Suppressor macrophage treated with lipopolysaccharide for 1 hour (primary cell): ENCODE data around the gene HSH2D.
"Not testable (repeated sequence)": the region's sequence is repeated elsewhere in the genome, so short reads cannot be mapped to it uniquely, and the experiment has no call there.

ENCODE experiments used
- DNase-seq, 3 donors: peaks; one replicate each; pipeline ENCODE4 v3.0.0-alpha.2; 2020 to 2022

The HSH2D gene, protein sequence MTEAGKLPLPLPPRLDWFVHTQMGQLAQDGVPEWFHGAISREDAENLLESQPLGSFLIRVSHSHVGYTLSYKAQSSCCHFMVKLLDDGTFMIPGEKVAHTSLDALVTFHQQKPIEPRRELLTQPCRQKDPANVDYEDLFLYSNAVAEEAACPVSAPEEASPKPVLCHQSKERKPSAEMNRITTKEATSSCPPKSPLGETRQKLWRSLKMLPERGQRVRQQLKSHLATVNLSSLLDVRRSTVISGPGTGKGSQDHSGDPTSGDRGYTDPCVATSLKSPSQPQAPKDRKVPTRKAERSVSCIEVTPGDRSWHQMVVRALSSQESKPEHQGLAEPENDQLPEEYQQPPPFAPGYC

DNA sequence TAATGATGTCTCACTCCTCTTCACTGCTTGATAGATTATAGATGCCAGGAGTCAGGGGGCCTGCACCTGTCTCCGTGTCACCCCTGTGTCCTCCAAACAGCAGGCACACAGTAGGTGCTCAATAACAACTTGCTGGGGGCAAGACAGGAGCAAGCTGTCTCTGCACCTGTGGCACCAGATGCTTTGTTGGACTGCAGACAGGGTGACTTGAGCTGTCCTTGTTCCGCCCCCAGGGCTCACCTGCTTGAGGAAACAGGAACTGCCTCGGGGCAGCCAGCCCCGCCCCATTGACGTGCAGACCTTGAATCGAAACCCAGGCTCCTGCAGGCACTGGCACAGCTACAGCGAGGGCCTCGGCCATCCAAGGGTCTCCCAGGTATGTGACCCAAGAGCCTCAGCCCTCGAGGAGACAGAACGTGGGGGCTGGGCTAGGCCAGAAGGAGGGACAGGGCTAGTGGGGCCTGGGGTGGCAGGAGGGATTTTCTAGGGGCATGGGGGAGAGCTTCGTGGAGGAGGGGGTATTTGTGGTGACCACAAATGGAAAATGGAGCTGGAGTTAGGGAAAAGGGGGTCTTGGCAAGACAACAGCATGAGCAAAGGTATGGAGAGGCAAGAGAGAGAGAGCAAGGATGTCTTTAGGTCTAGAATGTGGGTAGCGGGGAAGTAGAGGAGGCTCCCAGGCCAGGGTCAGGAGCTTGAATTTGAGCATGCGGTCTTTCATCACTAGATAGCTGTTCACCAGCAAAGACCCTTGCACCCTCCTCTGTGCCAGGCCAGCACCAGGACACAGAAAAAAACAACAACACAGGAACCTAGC is at the start of gene HSH2D:
Gene HSH2D (plus strand): TSS at position 287 of the 817 bp plus-strand sequence. CDS start 5,066 bp downstream, outside the sequence.
- DNase-seq: peak in 2 of 3 donors; percentile 56 to 65

DNA sequence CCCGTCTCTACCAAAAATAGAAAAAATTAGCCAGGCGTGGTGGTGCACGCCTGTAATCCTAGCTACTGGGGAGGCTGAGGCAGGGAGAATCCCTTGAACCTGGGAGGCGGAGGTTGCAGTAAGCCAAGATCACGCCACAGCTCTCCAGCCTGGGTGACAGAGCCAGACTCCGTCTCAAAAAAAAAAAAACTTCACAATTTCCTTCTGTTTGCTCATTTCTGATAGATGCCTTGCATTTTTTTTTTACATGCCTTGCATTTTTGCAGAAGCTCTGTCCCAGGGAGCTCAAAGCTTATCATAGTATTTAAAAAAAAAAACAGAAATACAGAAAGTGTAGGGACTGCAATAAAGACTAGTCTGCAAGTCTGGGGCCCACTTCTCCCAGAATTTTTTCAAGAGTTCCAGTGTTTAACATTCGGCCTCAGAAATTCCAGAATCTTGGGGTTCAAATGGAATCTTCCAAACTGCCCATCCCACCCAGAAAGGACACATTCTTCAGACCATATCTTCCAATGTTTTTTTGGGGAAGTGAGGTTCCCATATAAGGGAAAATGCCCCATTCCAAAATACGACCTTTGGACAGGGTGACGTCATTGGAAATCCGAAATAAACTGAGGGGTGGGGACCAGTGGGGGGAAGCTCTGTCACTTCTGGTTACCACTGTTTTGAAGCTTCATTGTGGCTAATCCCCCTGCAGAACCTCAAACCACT is 49.0 kb upstream of the HSH2D start:
- no peak for DNase-seq

DNA sequence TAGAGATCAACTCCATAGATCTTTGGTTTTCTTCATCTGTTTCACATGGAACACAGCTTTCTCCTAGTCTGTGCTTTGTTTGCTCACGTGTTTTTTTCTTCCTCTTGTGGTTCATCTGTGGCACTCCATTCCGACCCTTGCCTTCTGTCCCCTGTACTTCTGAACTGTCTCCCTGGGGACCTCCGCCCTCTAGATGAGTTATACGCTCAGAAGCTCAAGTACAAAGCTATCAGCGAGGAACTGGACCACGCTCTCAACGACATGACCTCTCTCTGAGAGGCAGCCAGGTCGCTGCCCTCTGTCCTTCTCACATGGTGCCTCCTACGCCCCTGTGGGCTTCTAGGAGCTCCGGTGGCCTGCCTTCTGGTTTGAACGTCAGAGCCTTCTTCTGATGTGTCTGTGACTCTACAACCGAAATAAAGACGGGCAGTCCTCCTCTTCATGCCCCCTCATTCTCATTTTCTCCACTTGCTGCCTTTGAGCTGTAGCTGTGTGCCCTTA is 48.4 kb upstream of the HSH2D start:
- no peak for DNase-seq

DNA sequence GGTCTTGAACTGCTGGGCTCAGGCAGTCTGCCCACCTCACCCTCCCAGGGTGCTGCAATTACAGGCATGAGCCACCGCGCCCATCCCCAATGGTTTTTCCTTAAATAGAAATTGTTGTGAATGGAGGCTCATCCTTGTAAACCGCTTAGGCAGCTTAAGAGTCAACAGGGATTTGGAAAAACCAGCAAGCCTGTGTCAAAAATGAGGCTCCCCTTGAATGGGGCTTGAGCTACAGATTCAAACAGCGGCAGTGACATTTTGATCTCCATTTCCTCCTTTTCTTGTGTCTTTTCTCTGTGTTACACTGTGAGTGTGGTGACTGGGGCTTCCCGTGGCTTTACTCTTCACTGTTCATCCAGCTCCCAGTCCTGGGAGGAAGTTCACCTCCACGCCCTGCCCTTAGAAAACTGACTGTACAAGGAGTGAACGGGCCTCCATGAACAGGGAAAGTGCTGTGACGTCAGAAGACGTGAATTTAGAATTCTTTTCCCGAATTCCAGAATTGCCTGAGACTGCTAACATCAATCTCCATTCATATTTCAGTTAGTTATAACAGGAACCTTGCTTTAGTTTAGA is 47.1 kb upstream of the HSH2D start:
- DNase-seq: no peak

DNA sequence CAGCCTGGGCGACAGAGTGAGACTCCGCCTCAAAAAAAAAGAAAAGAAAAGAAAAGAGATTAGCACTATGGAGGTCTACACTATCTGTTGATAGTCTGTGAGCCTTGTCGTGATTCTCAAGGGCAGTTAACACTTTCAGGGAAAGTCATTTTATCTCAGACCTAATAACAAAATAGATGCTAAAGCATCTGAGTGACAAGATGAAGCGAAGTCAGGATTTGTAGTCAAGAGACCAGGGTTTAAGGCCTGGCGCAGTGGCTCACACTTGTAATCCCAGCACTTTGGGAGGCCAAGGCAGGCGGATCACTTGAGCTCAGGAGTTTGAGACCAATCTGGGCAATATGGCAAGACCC is 45.1 kb upstream of the HSH2D start:
- no peak for DNase-seq

DNA sequence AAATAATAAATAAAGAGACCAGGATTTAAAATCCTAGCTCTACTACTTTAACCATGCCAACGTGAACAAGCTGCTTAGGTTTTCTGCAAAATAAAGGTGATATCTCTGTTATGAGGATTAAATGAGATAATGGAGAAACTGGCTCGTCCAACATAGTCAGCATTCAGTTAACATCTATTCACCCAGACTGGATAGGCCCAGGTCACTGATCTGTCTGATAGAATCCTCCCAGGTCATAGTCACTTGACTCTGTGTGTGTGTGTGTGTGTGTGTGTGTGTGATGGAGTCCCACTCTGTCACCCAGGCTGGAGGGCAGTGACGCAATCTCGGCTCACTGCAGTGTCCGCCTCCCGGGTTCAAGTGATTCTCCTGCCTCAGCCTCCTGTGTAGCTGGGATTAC is 44.7 kb upstream of the HSH2D start:
- no peak for DNase-seq

DNA sequence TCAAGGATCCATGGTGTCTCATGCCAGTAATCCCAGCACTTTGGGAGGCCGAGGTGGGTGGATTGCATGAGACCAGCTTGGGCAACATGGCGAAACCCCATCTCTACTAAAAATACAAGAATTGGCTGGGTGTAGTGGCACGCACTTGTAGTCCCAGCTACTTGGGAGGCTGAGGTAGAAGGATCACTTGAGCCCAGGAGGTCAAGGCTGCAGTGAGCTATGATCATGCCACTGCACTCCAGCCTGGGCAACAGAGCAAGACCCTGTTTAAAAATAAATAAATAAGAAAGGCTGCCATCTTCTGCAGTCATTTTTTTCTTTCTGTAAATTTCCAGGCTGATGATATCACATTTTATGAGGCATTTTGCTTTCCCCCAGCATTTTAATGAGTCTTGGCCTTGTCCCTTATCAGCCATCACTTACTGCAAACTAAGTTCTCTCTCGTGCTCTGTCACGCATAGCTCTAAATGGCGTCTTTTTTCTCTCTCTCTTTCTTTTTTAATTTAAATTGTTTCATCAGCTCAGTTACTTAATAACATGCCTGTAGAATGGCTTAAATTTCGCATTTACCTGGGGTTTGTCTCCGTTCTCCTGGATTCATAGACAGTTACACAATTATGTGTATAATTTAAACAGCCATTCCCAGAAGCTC is 44.0 kb upstream of the HSH2D start:
- not testable (repeated sequence) for DNase-seq

DNA sequence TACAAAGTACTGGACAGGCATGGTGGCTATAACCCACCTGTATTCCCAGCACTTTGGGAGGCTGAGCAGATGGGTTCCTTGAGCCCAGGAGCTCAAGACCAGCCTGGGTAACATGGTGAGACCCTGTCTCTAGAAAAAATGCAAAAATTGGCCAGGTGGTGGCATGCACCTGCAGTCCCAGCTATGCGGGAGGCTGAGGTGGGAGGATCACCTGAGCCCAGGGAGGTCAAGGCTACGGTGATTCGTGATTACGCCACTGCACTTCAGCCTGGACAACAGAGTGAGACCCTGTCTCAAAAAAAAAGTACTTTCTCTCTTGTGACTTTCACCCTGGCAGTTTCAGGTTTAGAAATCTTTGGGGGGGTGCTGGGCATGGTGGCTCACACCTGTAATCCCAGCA is 43.0 kb upstream of the HSH2D start:
- DNase-seq: no peak

DNA sequence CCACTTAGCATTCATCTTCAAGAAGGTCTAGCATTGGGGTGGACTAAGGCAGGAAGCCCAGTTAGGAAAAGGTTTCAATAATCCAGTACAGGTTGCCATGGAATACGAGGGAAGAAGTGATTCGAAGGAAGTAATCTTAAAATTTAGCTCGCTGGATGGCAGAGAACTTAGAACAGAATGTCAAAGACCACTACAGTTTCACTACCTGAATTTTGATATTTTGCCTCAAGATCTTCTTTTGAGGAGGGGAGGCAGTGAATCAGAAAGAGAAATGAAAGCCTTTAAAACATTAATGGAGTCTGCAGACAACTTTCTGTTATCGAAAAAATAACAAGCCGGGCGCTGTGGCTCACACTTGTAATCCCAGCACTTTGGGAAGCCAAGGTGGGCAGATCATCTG is 38.8 kb upstream of the HSH2D start:
- DNase-seq: no peak

DNA sequence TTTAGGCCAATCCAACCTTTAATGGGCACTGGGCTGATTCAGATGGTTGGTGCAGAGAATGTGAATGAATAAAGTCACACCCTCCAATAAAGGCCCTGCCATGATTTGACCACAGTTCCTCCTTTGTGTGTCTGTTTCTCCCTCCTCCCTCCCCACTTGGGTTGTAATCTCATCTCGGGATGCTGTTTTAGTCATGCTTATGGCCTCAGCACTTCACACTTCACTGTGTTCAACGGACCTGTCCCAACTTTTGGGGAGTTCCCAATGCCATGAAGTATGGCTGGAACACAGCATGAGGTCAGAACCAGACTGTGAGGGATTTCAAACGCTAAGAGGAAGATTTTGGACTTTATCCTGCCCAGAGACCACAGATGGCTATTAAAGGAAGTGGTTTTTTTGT is 37.4 kb upstream of the HSH2D start:
- peak; percentile 89 to 97 (median 93) for DNase-seq

DNA sequence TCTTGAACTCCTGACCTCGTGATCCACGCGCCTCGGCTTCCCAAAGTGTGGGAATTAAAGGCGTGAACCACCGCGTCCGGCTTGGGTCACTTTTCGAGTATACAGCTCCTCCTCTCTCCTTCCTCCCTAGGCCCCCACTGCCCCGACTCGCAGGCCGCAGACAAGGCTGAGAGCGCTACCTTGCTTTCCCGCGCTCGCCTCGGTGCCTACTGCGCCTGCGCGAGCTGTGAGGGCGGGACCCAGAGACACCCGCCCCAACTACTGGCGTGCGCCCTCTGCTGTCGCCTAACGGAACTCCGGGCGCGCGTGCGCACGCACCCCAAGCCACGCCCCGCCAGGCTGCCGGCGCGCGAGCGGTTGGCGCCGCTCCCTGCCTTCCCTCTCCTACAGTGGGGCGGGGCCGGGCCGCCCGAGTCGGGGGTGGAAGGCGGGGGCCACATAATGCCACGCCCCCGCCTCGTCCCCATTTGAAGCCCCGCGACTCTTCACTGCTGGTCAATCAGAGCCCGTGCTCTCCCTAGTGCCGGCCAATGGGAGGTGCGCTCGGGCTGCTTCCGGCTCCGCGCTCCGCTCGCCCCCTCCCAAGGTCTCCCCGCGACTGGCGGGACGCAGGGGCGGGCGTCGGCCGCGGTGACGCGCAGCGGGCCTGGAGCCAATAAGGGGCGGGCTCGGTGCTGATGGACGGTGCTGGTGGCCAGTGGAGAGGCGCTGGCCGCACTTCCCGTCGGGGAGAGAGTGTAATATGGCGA is 32.2 kb upstream of the HSH2D start, which contains the start of gene RAB8A:
Gene RAB8A (plus strand): TSS at position 730 of the 749 bp plus-strand sequence. CDS start 13 bp downstream, at position 743.
- peak; percentile 100 for DNase-seq

DNA sequence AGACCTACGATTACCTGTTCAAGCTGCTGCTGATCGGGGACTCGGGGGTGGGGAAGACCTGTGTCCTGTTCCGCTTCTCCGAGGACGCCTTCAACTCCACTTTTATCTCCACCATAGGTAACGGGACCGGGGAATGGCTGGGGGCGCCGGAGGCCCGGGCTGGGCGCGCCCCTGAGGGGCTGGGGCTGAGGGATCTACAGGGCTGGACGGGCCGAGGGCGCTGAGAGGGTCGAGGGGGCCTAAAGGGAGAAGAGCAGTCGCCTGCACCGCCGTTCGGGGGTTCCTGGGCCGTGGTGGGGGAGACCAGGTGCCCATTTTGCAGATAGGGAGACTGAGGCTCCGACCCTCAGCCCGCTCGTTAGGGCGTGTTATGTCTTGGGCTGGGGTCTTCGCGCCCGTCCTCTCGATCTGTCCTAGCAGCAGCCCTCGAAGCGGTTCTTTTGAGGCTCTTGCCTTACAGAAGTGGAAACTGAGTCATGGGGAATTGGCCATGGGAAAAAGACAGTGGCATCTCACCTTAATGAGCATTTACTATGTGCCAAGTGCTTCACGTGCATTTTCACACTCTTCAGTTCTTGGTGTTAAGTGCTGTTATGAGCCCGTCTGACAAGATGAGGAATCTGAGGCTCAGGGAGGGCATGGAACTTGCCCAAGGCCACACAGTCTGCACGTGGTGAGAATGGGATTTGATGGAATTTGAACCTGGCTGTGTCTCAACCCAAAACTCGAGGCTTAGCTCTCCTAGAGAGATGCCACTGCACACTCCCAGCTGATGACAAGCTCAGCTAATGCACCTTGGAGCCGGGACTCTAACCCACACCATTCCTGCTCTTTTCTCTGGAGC is 31.4 kb upstream of the HSH2D start:
- no peak for DNase-seq

DNA sequence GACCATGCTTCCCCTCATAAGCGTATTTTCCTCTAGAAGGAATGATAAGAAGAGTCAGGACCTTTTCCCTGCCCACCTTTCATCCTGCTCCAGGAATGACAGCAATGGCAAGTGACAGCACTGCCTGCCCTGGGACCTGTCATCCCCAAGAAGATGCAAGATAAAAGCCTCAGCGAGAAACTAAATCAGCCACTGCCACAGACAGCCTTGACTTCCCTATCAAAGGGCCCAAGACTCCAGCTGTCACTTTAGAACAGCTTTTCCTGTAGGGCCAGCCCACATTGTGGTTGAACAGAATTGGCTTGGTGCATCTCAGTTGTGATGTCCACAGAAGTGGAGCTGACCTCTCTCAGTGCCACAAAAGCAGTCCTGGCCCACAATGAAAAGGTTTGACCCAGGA is 30.7 kb upstream of the HSH2D start:
- DNase-seq: peak in 2 of 3 donors; percentile 36 to 41

DNA sequence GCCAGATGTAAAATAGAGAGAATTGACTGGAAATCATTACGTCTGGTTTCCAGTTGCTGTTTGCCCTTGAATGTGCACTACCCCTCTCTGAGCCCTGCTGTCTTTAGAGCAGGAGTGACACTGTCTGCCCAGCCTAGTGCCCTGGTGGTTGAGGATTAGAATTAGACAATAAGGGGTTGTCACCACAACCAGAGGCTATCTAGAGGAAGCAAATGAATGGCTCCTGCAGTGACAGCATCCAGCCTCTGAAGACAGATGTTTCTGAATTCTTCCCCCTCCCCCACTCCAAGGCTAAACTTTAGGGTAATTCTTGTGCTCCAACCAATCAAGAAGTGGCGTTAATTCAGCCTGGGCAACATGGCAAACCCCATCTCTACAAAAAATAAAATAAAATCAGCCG is 29.8 kb upstream of the HSH2D start:
- DNase-seq: peak in 2 of 3 donors; percentile 28 to 52

DNA sequence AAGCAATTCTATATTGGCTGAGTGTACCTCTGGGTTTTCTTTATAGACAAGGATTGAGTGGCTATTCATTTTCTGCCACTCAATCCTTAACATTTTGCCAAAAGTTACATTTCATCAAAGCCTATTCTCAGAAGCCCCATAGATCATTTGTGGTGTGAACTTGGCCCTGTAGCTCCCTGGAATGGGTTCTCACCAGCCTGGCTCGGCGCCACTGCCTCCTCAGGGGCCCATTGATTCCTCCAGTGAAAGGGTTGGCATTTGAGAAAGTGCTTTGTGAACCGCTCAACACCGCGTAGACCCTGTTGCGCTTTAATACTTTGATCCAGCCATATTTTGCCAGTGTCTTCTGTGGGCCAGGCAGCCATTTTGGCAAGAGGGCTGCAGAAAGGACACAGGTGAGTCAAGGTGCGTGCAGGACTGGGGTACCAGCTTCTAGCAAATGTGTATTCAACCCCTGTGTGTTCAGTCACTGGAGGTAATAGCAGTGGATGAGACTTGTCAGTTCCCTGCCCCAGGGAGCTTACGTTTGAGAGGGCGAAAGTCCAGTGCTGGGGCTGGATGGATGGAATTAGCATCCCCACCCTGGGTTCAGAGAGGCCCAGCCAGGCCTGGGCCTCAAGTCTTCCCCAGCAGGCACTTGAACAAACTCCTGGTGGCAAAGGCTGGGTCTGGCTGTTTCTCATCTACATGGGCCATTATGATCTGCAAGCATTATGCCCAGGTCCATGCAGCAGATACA is 28.0 kb upstream of the HSH2D start:
- DNase-seq: no peak

DNA sequence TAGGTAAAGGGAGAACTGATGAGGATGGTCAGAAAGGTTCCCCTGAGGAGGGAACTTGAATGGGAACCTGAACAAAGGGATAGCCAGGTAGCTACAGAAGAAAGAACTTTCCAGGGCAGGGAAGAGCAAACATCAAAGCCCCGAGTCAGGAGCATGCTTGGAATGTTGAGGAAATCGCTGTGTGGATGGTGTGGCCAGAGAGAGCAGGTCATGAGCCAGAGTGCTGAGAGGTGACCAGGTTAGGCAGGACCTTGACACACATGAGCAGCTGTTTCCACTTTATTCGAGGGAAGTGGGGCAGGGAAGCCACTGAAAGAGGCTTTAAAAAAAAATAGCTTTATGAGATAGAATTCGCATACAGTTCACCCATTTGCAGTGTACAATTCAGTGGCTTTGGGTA is 27.4 kb upstream of the HSH2D start:
- no peak for DNase-seq

DNA sequence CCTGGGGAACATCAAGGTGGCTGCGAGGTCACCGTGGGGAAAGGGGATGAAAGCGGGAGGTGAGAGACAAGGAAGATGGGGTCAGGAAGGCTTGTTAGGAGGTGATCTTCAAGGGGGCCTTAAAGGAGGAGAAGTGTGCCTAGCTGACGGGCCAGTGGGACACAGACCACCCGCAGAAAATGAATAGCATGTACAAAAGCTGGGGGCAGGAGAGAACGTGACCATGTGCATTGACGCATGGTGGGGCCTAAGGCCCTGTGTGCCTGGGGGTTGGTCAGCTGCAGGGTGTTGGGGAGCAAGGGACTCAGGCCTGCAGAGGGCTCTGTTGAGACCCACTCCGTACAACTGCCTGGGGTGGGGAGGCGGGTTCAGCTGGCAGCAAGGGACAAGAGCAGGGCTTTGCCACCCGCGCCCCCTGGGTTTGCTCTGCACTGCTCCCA is 25.9 kb upstream of the HSH2D start:
- peak in 2 of 3 donors; percentile 33 to 55 for DNase-seq

DNA sequence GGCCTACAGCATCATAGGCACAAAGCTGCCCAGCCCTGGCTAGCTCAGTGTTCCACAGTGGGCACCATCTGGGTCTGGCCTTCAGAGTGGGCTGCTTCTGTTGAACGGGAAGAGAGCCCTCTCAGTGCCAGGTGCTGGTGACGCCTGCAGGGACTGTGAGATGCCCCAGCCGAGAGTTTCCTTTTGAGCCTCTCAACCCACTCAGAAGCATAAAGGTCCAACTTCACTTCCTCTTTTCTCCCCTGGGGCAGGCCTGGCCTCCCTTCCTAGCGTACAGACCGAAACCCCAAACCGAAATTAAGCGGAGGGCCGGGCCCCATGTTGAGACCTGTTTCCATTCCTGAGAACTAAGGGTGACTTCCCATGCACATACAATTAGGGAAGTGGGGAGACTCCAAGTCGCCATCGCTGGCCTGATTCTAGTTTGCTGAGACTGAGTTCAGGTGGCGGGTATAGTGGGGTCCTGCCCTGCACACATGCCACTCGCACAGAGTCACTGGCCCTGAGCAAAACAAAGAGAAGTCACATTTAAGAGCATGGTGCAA is 24.9 kb upstream of the HSH2D start:
- peak; percentile 95 to 99 (median 96) for DNase-seq
